HG02678 (cell line): ENCODE results near the gene TMEM163.
"Not testable (repeated sequence)": the region's sequence is repeated elsewhere in the genome, so short reads cannot be mapped to it uniquely, and the experiment has no call there.

Experiments
- ATAC-seq: cut with Tn5 transposase; IDR thresholded peaks from one replicate; pipeline ENCODE4 v1.9.1; 2021; ENCODE audit warnings: mild to moderate bottlenecking, moderate library complexity; ENCODE audit not compliant: unreplicated experiment

The TMEM163 gene

DNA sequence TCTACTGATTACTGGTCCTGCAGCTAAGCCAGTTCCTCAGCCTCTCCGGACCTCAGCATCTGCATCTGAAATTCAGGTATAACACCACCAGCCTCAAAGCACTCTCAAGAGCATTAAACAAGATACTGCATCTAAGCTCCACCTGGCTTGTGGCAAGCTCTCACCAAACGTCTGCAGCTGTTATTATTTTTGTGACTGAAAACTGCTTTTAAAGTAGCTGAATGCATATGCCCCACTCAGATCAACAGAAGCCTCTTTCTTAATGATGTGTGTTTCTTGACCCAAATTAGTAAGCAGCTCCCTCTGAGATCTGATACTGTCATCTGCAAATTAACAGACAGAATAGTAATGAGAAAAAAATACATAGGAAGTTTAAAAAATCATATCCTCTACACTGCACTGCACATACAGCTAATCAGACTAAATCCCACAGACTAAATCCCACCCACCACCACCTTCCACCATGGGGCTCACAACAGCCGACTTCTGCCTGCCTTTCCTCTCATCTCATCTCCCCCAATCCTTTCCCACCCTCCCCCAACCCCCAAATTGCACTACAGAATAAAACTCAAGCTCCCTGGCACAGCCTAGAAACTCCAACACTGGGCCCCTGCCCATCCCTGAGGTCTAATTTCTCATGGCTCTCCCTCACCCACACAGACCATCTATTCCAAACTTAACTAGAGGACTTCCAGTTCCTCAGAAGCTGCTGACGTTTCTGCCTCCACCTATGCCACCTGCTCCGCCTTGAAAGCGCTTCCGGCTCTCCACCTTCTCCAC, 52.9 kb downstream of the TMEM163 start:
- no peak for ATAC-seq

DNA sequence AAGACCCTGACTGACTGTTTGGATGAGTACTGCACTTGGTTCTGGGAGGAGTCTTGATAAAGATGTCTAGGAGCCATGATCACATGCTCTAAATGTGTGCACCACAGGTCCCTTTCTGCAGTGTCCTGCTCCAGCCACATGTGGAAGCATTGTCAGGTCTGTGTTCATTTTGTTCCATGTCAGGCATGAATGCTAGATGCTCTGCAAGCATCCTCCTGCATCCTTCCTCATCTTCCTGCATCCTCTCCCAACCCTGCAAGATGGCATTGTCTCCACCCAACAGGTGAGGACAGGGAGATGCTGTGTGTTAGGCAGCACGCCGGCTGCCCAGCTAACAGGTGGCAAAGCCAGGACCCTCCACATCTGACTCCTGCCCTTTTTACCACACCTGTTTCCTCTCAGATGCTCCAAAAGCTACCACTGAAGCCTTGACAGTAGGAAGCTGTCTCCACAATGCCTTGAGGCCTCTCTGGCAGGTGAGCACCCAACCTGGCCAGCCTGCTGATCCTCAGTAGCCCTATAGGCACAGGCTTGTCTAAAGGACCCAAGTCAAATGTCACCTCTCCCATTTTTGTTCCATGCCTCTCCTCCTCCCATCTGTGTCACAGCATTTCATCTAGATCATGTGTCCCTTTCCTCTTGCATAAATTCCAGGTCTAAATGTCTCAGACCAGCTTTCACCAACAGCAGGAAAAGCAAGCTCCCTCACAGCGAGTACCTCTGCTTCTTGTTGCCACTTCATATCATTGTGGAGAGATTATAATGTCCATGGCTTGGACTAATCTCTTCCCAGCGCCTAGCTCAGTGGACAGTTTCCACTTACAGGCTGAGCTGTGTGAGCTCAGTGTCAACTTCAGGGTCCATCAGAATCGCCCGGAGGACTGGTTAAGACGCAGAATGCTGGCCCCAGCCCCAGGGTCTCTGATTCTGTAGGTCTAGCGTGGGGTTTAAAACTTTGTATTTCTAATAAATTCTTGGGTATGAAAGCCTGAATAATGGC, 55.0 kb downstream of the TMEM163 start:
- ATAC-seq: no peak

DNA sequence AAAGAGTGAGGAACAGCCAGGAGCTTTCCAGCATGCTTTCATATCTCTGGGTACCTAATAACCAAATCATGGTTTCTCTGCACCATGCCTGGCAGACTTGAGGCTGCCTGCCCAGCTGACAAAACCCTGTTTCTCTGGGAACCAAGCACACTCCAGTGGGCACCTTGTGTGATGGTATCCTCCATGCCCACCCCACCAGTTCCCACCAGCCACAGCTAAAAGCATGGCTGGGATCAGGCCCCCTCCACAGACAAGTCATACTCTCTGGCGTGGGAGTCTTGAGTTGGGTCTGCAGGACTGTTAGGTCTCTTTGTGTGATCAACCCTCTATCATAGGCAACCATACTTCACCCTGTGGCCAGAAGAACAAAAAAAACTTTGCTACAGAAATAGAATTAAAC, 56.0 kb downstream of the TMEM163 start:
- no peak for ATAC-seq

- ATAC-seq: no peak
These were observed 58.0 kb downstream of the TMEM163 start for GRCh38 chr2:134660626-134661402.

DNA sequence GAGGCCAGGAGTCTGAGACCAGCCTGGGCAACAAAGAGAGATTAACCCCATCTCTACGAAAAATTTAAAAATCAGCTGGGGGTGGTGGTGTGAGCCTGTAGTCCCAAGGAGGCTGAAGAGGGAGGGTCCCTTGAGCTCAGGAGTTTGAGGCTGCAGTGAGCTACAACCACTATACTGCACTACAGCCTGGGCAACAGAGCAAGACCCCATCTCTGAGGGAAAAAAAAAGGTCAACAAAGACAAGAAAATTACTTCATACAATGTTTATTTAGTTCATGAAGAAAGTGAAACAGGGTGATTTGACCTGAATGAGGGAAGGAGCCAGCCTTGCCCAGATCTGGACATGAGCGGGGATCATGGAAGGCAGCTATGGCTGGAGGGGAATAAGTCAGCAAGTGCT, 59.1 kb downstream of the TMEM163 start:
- ATAC-seq: no peak

GRCh38 chr2:134657650-134658250, 61.0 kb downstream of the TMEM163 start:
- ATAC-seq: no peak

DNA sequence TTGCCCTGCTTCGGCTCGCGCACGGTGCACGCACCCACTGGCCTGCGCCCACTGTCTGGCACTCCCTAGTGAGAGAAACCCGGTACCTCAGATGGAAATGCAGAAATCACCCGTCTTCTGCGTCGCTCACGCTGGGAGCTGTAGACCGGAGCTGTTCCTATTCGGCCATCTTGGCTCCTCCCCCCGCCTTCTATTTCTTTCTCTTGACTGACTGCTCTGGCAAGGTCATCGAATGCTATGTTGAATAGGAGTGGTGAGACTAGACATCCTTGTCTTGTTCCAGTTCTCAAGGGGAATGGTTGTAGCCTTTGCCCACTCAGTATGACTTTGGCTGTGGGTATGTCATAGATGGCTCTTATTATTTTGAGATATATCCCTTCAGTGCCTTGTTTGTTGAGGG, 62.4 kb downstream of the TMEM163 start:
- ATAC-seq: not testable (repeated sequence)

DNA sequence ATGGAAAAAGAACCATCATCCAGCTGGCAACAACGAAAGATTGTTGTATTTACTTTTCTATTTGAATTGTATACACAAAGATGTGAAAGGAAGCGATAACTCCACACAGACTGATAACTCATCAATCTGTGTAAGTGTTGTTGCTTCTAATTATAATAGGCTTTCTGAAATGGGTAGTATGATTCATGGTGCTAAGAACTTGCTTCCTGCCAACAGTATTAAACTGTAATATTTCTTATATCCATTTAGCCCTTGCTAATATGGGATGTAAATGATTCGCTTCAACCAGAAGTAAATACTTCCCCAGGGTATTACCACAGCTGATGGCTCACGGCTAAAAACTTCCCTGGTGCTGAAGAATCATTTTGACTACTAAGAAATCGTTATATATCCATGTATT, 70.2 kb downstream of the TMEM163 start:
- no peak for ATAC-seq

DNA sequence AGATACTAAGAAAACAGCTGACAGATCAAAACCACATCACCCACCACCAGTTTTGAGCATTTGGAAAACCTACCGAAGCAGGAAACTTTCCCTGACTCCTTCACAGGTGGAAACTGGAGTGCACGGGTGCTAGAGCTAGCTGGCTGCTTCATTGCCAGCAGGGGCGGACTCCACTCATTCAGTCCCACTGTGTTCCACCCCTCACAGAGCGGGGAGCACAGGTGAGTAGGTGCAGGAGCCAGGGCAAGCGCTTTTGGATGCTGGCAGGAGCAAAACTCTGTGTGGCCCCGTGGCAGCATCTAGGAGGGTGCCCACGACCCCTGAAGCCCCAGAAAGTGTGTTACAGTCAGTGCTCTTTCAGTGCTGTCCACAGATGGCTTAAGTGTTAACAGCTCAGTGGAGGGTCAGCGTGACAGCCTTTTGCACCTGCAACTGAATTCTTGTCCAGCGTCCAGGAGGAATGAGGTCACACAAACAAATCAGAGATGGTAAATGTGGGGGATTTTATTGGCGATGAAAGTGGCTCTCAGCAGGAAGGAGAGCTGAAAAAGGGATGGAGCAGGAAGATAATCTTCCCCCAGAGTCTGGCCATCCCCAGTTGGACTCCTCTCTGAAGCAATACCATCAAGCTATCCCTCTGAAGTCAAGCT, 71.1 kb downstream of the TMEM163 start:
- no peak for ATAC-seq

- ATAC-seq: peak; percentile 52
These were observed 75.9 kb downstream of the TMEM163 start for GRCh38 chr2:134642938-134643337.

GRCh38 chr2:134640494-134640893, 78.3 kb downstream of the TMEM163 start:
- peak; percentile 72 for ATAC-seq

DNA sequence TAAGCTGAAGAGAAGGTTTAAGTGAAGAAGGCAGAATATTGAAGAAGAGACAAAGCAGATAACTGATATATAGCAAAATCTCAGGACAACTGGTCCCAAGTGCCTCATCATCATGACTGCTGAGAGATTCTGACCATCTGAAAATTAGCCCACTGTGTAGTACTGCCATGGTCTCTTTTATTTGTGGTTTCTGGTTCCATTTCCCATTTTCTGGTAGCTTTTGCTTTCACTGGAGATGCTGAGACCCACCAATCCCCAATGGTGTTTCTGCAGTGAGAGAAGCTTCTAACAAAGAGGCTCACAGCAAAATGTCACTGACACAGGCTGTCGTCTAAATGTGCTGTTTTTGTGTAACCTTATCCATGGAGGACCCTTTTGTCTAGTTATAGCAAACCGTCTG, 79.5 kb downstream of the TMEM163 start:
- no peak for ATAC-seq

GRCh38 chr2:134636714-134637113, 82.1 kb downstream of the TMEM163 start:
- ATAC-seq: no peak

DNA sequence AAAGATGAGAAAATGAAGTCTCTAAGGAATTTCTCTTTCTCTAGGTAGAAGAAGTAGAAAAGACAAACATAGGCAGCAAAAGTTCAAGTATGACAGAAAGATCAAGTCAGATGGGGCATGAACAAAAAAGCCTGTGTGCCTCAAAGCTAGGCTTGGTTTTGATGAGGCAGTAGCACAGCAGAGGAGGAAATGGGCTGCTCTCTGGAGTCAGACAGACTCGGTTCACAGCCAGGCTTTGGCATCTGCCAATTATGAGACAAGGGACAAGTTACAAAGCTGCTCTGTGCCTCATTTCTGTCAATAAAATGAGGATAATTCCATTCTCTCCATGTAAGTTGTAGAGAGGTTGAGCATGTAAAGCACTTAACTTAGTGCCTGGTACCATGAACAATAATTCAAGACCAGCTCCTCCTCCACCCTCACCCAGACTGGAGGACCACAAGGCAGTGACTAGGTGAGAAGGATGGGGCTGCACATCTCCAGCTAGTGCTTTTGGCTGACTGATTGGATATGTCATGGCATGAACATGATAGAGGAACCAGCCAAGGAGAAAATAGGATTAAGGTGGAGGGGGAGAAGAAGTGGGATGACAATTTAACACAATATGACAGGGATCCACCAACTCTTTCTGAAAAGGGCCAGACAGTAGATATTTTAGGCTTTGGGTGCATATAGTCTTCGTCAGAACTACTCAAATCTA, 84.6 kb downstream of the TMEM163 start:
- no peak for ATAC-seq

DNA sequence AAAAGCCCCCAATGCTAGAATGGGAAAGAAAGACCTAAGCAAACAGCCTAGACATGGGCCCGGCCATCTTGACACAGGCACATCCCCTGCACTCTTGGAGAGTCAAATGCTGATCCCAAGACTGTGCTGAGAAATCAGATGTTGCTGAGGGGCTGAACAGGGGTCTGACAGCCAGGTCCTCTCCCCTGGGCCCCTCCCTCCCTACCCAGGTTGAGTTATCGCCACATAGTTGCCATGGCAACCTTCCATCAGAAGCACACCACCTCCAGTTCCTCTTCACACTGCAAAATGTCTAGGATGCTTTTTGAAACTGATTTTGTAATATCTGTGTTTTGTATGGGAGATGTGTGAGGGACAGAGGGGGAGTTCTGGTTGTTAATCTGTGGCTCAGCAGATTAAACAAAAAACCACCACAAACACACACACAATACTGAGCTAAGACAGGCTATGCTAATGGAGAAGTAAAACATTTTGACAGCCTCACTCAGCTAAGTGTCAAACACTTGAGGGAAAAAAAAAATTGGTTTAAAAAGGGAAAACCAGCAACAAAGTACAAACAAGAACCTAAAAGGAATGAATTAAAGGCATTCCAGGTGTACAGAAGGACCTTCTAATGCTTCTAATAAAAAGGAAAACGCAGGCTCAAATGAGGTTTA, 88.2 kb downstream of the TMEM163 start:
- ATAC-seq: no peak

- ATAC-seq: no peak
These were observed 90.3 kb downstream of the TMEM163 start for GRCh38 chr2:134628453-134628852.

DNA sequence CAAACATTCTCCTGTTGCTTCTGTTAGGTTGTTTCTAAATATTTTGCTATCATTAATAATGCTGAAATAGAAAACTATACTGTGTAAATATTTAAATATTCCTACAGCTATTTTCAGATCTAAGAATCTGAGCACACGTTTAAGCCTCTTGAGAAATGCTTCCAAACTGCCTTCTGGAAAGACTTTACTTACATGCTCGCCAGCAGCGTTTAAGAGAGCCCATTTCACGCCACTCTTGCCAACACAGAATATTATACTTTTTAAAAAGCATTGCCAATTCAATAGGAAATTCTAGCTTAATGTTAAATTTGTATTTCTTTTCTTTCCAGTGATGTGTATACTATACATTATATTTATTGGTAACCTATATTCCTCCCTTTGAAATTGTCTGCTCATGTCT, 92.0 kb downstream of the TMEM163 start:
- ATAC-seq: no peak

- no peak for ATAC-seq
These were observed 93.5 kb downstream of the TMEM163 start for GRCh38 chr2:134625311-134625710.

DNA sequence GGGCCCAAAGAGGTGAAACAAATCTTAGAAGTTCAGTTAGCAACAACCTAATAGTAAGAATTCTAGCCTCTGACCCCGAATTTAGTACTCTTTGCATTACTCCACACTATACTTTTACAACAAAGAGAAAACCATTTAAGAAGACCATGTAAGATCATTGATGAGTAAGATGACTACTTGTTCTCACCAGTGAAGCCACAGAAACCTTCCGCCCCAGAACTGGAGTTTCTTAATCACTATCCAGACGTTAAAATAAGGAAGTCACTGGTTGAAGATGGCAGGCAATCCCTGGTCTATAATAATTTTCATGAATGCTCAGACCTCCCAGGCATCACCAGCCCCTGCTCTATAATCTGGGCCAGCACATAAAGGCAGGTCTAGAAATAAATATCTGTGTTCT, 95.0 kb downstream of the TMEM163 start:
- ATAC-seq: peak; percentile 86
